HG03196 (cell line): Measurements from ENCODE around the gene TFPI.
"Not testable (repeated sequence)": the region's sequence is repeated elsewhere in the genome, so short reads cannot be mapped to it uniquely, and the experiment has no call there.

Source experiments
- ATAC-seq: cut with Tn5 transposase; IDR thresholded peaks from one replicate; pipeline ENCODE4 v1.9.1; 2021; ENCODE audit not compliant: unreplicated experiment

TFPI gene

GRCh38 chr2:187529248-187529976 lies 24.8 kb downstream of the TFPI start:
- no peak for ATAC-seq

GRCh38 chr2:187528042-187528441 lies 26.2 kb downstream of the TFPI start:
- no peak for ATAC-seq

- ATAC-seq = no peak
Measured at GRCh38 chr2:187527262-187527661, 27.0 kb downstream of the TFPI start.

GRCh38 chr2:187526792-187527191 lies 27.4 kb downstream of the TFPI start:
- ATAC-seq = no peak

GRCh38 chr2:187525163-187525900 lies 28.9 kb downstream of the TFPI start:
- ATAC-seq = no peak

- no peak for ATAC-seq
Measured at GRCh38 chr2:187523325-187523724, 30.9 kb downstream of the TFPI start.

GRCh38 chr2:187520121-187520624 lies 34.1 kb downstream of the TFPI start:
- ATAC-seq = no peak

- ATAC-seq = no peak
Measured at GRCh38 chr2:187519419-187520120, 34.7 kb downstream of the TFPI start.

GRCh38 chr2:187517750-187518361 lies 36.4 kb downstream of the TFPI start:
- not testable (repeated sequence) for ATAC-seq

- ATAC-seq = not testable (repeated sequence)
Measured at GRCh38 chr2:187516630-187517510, 37.4 kb downstream of the TFPI start.

GRCh38 chr2:187514930-187515329 lies 39.3 kb downstream of the TFPI start:
- no peak for ATAC-seq

GRCh38 chr2:187514235-187514829 lies 39.9 kb downstream of the TFPI start:
- not testable (repeated sequence) for ATAC-seq

GRCh38 chr2:187513460-187514234 lies 40.6 kb downstream of the TFPI start:
- ATAC-seq = not testable (repeated sequence)

GRCh38 chr2:187511356-187512315 lies 42.6 kb downstream of the TFPI start:
- no peak for ATAC-seq

GRCh38 chr2:187510419-187511355 lies 43.5 kb downstream of the TFPI start:
- not testable (repeated sequence) for ATAC-seq

GRCh38 chr2:187509667-187510417 lies 44.4 kb downstream of the TFPI start:
- no peak for ATAC-seq
